Measurements from ENCODE around the gene TTC33. TPM values are rescaled to one million over a fixed set of nuclear protein-coding genes. Genes with fewer than 3 reads are reported as not detected.
"Not testable (repeated sequence)": the region's sequence is repeated elsewhere in the genome, so short reads cannot be mapped to it uniquely, and the experiment has no call there.

The TTC33 gene
- polyA plus RNA-seq, 1 donor = 20.3 TPM

GRCh38 chr5:40614923-40615585 lies 140.7 kb downstream of the TTC33 start:
- DNase-seq (ENCODE audit: low read depth) = no peak

GRCh38 chr5:40614466-40614865 lies 141.3 kb downstream of the TTC33 start:
- no peak for DNase-seq (ENCODE audit: low read depth)

GRCh38 chr5:40607202-40607601 lies 148.6 kb downstream of the TTC33 start:
- no peak for DNase-seq (ENCODE audit: low read depth)

- no peak for DNase-seq (ENCODE audit: low read depth)
These were observed 149.5 kb downstream of the TTC33 start for GRCh38 chr5:40606077-40606765.

GRCh38 chr5:40605295-40605958 lies 150.3 kb downstream of the TTC33 start:
- no peak for DNase-seq (ENCODE audit: low read depth)

GRCh38 chr5:40603378-40603777 lies 152.4 kb downstream of the TTC33 start:
- no peak for DNase-seq (ENCODE audit: low read depth)

GRCh38 chr5:40601198-40601868 lies 154.4 kb downstream of the TTC33 start:
- no peak for DNase-seq (ENCODE audit: low read depth)

- DNase-seq (ENCODE audit: low read depth) = no peak
These were observed 155.4 kb downstream of the TTC33 start for GRCh38 chr5:40600383-40600782.

- DNase-seq (ENCODE audit: low read depth) = no peak
These were observed 156.1 kb downstream of the TTC33 start for GRCh38 chr5:40599676-40600075.

- DNase-seq (ENCODE audit: low read depth) = no peak
These were observed 160.9 kb downstream of the TTC33 start for GRCh38 chr5:40594811-40595210.

- not testable (repeated sequence) for DNase-seq (ENCODE audit: low read depth)
These were observed 163.9 kb downstream of the TTC33 start for GRCh38 chr5:40591727-40592396.

- no peak for DNase-seq (ENCODE audit: low read depth)
These were observed 168.4 kb downstream of the TTC33 start for GRCh38 chr5:40587376-40587775.

GRCh38 chr5:40585537-40586267 lies 170.1 kb downstream of the TTC33 start:
- no peak for DNase-seq (ENCODE audit: low read depth)

- DNase-seq (ENCODE audit: low read depth) = no peak
These were observed 171.7 kb downstream of the TTC33 start for GRCh38 chr5:40584054-40584453.

GRCh38 chr5:40578501-40579451 lies 177.0 kb downstream of the TTC33 start:
- no peak for DNase-seq (ENCODE audit: low read depth)

GRCh38 chr5:40577718-40578117 lies 178.0 kb downstream of the TTC33 start:
- no peak for DNase-seq (ENCODE audit: low read depth)

GRCh38 chr5:40575921-40576320 lies 179.8 kb downstream of the TTC33 start:
- DNase-seq (ENCODE audit: low read depth) = no peak

GRCh38 chr5:40575411-40575810 lies 180.3 kb downstream of the TTC33 start:
- no peak for DNase-seq (ENCODE audit: low read depth)

- peak; percentile 73 for DNase-seq (ENCODE audit: low read depth)
These were observed 182.8 kb downstream of the TTC33 start for GRCh38 chr5:40572937-40573336.

GRCh38 chr5:40572391-40572790 lies 183.4 kb downstream of the TTC33 start:
- peak; percentile 28 for DNase-seq (ENCODE audit: low read depth)

All from forelimb muscle (tissue), 1 donor.